Measurements from ENCODE around the gene GRXCR1. TPM values are rescaled to one million over a fixed set of nuclear protein-coding genes. Genes with fewer than 3 reads are reported as not detected.

The GRXCR1 gene
- total RNA-seq, 1 donor: not detected

Small RNA genes lying within 50 kb of the gene (small RNA-seq; reads per million reads assigned to genes)
- not detected for gene RN7SKP82

Other genes starting within 250 kb of the GRXCR1 start
- 26.9 TPM for gene ATP8A1, start 235.6 kb upstream of the GRXCR1 start, total RNA-seq